Transverse colon (tissue), 4 donors: Measurements from ENCODE around the gene STARD3.

Experiments used
- CTCF ChIP-seq, 5 experiments: fragments of 200-600 bp in 3 of 5; fragments of 450-650 bp in 2 of 5; sonication (generic) in 3 of 5; IDR thresholded peaks; 1 replicate in 2 of 5; 2 replicates in 3 of 5; pipeline ENCODE4 v1.5.1; 2016 to 2017; ENCODE audit warnings: antibody characterized with exemption in 5 of 5, inconsistent platforms in 3 of 5, mild to moderate bottlenecking in 2 of 5, moderate library complexity in 1 of 5
- EP300 ChIP-seq: sonication (generic); formaldehyde crosslinking; IDR thresholded peaks from one replicate; pipeline ENCODE4 v1.6.1; 2017; ENCODE audit warnings: antibody characterized with exemption, low read depth
- POLR2AphosphoS5 ChIP-seq, 3 donors: sonication (generic); formaldehyde crosslinking; IDR thresholded peaks; one replicate each; pipeline ENCODE4 v1.6.1; 2016; ENCODE audit warnings: antibody characterized with exemption in 3 of 3

GRCh38 chr17:39669897-39670735, 33.2 kb downstream of the STARD3 start:
- TF ChIP-seq CTCF (IDR thresholded peaks at IDR 0.05), result no peak
- TF ChIP-seq POLR2AphosphoS5 (IDR thresholded peaks at IDR 0.05), result no peak
- no peak for TF ChIP-seq EP300
